Endothelial cell of umbilical vein (primary cell): ENCODE data around the gene CCDC27.

Source experiments
- CTCF ChIP-seq, 2 donors: IDR thresholded peaks; 1 replicate in 1 of 2; 2 replicates in 1 of 2; pipeline ENCODE4 v1.5.1; 2011; ENCODE audit warnings: low read length in 2 of 2, mild to moderate bottlenecking in 2 of 2, moderate library complexity in 2 of 2, control low read depth in 1 of 2, inconsistent platforms in 1 of 2, low read depth in 1 of 2; ENCODE audit not compliant: insufficient read depth in 1 of 2; ENCODE audit errors: extremely low read depth in 1 of 2
- EZH2 ChIP-seq: IDR thresholded peaks from 2 replicates; pipeline ENCODE4 v1.6.1; 2012; ENCODE audit warnings: borderline replicate concordance, low read depth, mild to moderate bottlenecking, moderate library complexity, low read length, inconsistent platforms; ENCODE audit not compliant: severe bottlenecking
- MYC ChIP-seq: IDR thresholded peaks from one replicate; pipeline ENCODE4 v1.6.1; 2011; ENCODE audit warnings: mild to moderate bottlenecking, low read depth, low read length
- POLR2AphosphoS5 ChIP-seq: IDR thresholded peaks from 2 replicates; pipeline ENCODE4 v1.6.1; 2012; ENCODE audit warnings: low read depth, mild to moderate bottlenecking, control low read depth, low read length, moderate library complexity; ENCODE audit not compliant: insufficient read depth

DNA sequence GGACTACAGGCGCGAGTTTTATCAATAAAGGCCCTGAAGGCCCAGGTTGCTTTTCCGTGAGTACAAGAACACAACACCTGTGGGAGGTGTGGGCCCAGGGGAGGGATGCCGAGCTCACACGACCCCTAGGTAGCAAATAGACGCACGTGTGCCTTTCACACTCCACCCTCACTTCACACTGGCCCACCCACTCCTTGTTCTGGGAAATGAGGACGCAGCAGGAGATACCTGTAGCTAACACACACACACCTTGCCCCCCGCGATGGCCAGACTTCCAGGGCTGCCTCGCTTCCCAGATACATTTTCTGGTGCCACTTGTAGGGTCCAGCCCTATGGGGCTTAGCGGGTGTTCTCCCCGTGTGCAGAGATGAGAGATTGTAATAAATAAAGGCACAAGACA, 4.3 kb upstream of the CCDC27 start:
- TF ChIP-seq MYC (no peak), CTCF (IDR thresholded peaks at IDR 0.05; ENCODE audit: extremely low read depth in 1 of 2, insufficient read depth in 1 of 2, low read depth in 1 of 2, low read length in 2 of 2) (no peak), EZH2 (no peak), POLR2AphosphoS5 (no peak)
